Ascending aorta (tissue), 2 donors: ENCODE measurements around the gene IL1B. TPM values are rescaled to one million over a fixed set of nuclear protein-coding genes. Genes with fewer than 3 reads are reported as not detected.

ENCODE experiments used
- DNase-seq, 2 donors: peaks; one replicate each; pipeline ENCODE4 v3.0.0-alpha.2; 2019; ENCODE audit warnings: low spot score in 2 of 2
- H3K27ac ChIP-seq, 2 donors: fragments of 200-600 bp; sonication (generic); one replicate each; pipeline ENCODE4 v1.5.1; 2016 to 2017; ENCODE audit warnings: mild to moderate bottlenecking in 1 of 2
- H3K27me3 ChIP-seq: fragments of 200-600 bp; sonication (generic); one replicate; pipeline ENCODE4 v1.5.1; 2017
- H3K36me3 ChIP-seq, 2 donors: fragments of 200-600 bp; sonication (generic); one replicate each; pipeline ENCODE4 v1.5.1; 2016
- H3K4me1 ChIP-seq, 2 donors: fragments of 200-600 bp; sonication (generic); one replicate each; pipeline ENCODE4 v1.5.1; 2016 to 2017; ENCODE audit warnings: mild to moderate bottlenecking in 1 of 2
- H3K4me3 ChIP-seq, 2 donors: fragments of 200-600 bp; sonication (generic); one replicate each; pipeline ENCODE4 v1.5.1; 2016 to 2017; ENCODE audit warnings: mild to moderate bottlenecking in 1 of 2
- H3K9me3 ChIP-seq, 2 donors: fragments of 200-600 bp; sonication (generic); one replicate each; pipeline ENCODE4 v1.5.1; 2016
- CTCF ChIP-seq, 3 experiments: fragments of 200-600 bp in 2 of 3; fragments of 450-650 bp in 1 of 3; sonication (generic) in 2 of 3; IDR thresholded peaks; one replicate each; pipeline ENCODE4 v1.5.1; 2016 to 2019; ENCODE audit warnings: antibody characterized with exemption in 3 of 3, mild to moderate bottlenecking in 1 of 3, moderate library complexity in 1 of 3
- intact Hi-C: fragments of 100-400 bp; cut with DNase I; formaldehyde crosslinking; loops from one replicate; pipeline ENCODE4 v1.15.1; 2023
- total RNA-seq: library from RNA; depleted of rRNA; stranded (reverse); fragments of >200 nt; gene quantifications from one replicate; pipeline ENCODE4 v1.1.0, GENCODE V29; 2016

IL1B gene
- total RNA-seq, 1 donor from 2014 or later: not detected

- Histone ChIP-seq H3K27ac (no peak overlapping the region), H3K27me3 (no peaks in the 10 kb centered on the region), H3K4me3 (no peak overlapping the region), H3K36me3 (no peaks in the 10 kb centered on the region), H3K4me1 (no peaks in the 10 kb centered on the region), H3K9me3 (no peaks in the 10 kb centered on the region)
- no peak for TF ChIP-seq CTCF (IDR thresholded peaks at IDR 0.05)
- intact Hi-C loops: no loop called here
- DNase-seq: no peak
Measured at GRCh38 chr2:112791693-112792230, 44.8 kb downstream of the IL1B start.

GRCh38 chr2:112791019-112791418 lies 45.6 kb downstream of the IL1B start:
- TF ChIP-seq CTCF (IDR thresholded peaks at IDR 0.05): no peak
- H3K4me3 ChIP-seq: no peak overlapping the region
- no peaks in the 10 kb centered on the region for H3K9me3 ChIP-seq
- H3K27me3 ChIP-seq: no peaks in the 10 kb centered on the region
- no peaks in the 10 kb centered on the region for H3K36me3 ChIP-seq
- H3K4me1 ChIP-seq: no peaks in the 10 kb centered on the region
- no peak for DNase-seq
- intact Hi-C loops: no loop called here
- no peak overlapping the region for H3K27ac ChIP-seq

GRCh38 chr2:112790305-112790704 lies 46.3 kb downstream of the IL1B start:
- no peak for TF ChIP-seq CTCF (IDR thresholded peaks at IDR 0.05)

GRCh38 chr2:112789186-112789585 lies 47.4 kb downstream of the IL1B start:
- no peaks in the 10 kb centered on the region for H3K36me3 ChIP-seq
- H3K27me3 ChIP-seq: no peaks in the 10 kb centered on the region
- intact Hi-C loops: no loop called here
- TF ChIP-seq CTCF (IDR thresholded peaks at IDR 0.05): no peak
- H3K4me3 ChIP-seq: no peak overlapping the region
- H3K4me1 ChIP-seq: no peaks in the 10 kb centered on the region
- DNase-seq: no peak
- no peaks in the 10 kb centered on the region for H3K9me3 ChIP-seq
- no peak overlapping the region for H3K27ac ChIP-seq

More at GRCh38 chr2:112790305-112790704, 46.3 kb downstream of the IL1B start:
- Histone ChIP-seq H3K27ac (no peak overlapping the region), H3K36me3 (no peaks in the 10 kb centered on the region), H3K4me3 (no peak overlapping the region), H3K9me3 (no peaks in the 10 kb centered on the region), H3K4me1 (no peaks in the 10 kb centered on the region), H3K27me3 (no peaks in the 10 kb centered on the region)
- no peak for DNase-seq
- intact Hi-C loops: no loop called here

- Histone ChIP-seq H3K36me3 (no peaks in the 10 kb centered on the region), H3K27ac (no peak overlapping the region), H3K27me3 (no peaks in the 10 kb centered on the region), H3K9me3 (no peaks in the 10 kb centered on the region), H3K4me1 (no peaks in the 10 kb centered on the region), H3K4me3 (no peak overlapping the region)
- intact Hi-C loops: no loop called here
- no peak for TF ChIP-seq CTCF (IDR thresholded peaks at IDR 0.05)
- DNase-seq: no peak
Measured at GRCh38 chr2:112788653-112789052, 47.9 kb downstream of the IL1B start.
